Caki2 (cell line): ENCODE measurements around the gene SHISA8. TPM values are rescaled to one million over a fixed set of nuclear protein-coding genes. Genes with fewer than 3 reads are reported as not detected.
"Not testable (repeated sequence)": the region's sequence is repeated elsewhere in the genome, so short reads cannot be mapped to it uniquely, and the experiment has no call there.

Source experiments
- DNase-seq: peaks from one replicate; pipeline ENCODE4 v3.0.0-alpha.2; 2015; ENCODE audit warnings: low read depth
- in situ Hi-C: cut with HindIII; loops from 2 replicates; pipeline ENCODE4 v1.10.0; 2016; ENCODE audit warnings: low sequenced_read_pairs, low pct_unique_long_range_greater_than_20kb, mixed read lengths
- total RNA-seq: library from RNA; depleted of rRNA; stranded (reverse); fragments of >200 nt; shearing (Covaris generic); gene quantifications from 2 replicates; pipeline ENCODE4 v1.2.3, GENCODE V29; 2014; ENCODE audit warnings: low replicate concordance; rRNA removed

The SHISA8 gene
- total RNA-seq, 1 experiment from 2014 or later, result 0.78 TPM

DNA sequence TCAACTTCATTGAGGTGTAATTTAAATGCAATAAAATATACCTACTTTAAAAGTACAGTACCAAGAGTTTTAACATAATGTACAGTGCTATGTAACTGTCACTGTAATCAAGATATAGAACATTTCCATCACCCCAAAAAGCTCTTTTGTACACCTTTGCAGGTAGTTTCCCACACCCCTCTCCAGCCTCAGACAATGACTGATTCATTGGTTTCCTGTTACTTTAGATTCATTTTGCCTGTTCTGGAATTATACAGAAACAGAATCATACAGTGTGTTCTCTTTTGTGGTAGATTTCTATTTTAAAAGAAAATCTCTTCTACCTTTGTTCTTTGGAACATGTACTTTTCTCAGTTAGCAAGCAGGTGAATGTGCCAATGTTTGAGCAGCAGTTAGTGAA, 38.2 kb downstream of the SHISA8 start:
- no peak for DNase-seq
- in situ Hi-C loops, result no loop called here

DNA sequence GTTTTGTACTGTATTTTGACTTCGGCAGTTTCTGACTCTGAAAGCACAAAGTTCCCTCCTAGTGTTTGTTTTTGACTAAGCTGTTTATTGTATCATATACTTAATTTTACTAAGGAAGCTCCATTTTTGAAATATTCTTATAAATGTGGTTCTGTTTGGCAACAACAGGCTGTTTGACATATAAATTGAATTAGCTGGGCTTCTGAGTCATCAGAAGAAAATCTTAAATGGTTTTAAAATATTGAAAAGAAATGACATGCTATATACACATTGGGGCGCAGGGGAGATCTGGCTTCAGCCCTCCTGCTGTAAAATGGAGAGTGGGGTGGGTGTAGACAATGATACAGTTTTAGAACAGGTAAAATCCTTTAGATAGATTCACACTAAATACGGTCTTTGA, 38.6 kb downstream of the SHISA8 start:
- in situ Hi-C loops, result no loop called here

DNA sequence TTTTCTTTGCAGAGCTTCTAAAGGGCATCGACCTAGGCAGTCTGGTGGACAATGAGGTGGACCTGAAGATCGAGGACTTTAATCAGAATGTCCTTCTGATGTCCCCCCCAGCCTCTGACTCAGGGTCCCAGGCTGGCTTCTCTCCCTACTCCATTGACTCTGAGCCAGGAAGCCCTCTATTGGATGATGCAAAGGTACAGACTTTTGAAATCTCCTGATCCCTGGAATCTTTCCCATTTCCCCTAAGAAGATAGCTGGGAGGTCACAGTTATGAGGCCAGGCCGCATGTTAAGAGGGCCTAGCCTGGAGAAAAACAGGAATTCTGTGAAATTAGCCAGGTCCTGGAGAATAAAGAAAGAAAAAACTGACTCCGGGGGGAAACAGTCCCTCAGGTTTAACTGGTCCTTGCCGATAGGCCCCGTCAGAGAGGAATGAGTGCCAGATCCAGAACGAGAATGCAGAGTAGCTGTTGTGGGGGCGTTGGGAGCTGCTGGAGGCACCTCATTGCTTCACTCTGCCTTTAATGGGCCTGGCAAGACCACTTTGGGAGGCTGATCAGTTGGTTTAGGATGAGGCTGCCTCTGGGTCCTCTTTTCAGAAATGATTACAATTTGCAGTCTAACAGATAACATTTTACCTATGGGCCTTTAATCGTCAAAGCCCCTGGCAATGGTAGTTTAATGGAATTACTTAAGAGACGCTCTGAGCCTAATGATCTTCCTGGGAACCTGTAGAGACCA, 39.2 kb downstream of the SHISA8 start:
- in situ Hi-C loops, result no loop called here
- no peak for DNase-seq

More for the DNA sequence above, 38.6 kb downstream of the SHISA8 start:
- DNase-seq, result no peak

DNA sequence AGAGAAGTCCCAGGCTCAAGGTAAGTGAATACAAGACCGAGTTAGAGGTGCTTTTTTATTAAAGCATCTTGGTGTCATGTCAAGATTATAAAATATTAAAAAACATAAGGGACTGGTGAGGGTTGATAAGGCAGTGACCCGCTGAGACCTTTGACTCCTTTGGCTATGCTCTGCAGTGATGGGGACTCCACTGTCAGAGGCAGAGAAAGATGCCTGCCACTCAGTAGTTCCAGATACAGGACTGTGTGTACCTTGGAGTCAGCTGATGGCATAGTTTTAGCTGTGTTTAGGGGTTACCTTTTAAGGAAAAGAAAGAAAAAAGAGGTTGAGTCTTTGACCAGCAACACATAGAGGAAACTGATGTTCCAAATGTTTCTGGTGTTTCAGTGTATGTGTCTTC, 40.8 kb downstream of the SHISA8 start:
- in situ Hi-C loops, result no loop called here
- no peak for DNase-seq

DNA sequence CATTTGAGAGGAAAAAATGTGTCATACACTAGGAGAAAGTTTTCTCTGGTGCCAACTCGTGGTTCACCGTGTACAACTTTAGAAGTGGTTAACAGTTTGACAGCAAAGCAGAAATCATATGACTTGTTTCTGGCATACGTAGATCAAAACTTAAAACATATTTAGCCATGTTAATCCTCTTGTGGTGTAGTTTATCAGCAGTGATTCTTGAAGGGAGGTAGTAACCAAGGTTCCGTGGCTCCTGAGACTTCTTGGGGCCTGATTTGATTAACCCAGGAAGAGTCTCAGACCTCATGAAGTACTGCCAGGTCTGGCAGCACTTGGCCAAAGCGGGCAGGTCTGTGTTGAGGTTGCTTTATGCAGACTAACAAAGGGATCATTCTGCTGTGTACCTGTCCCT, 41.5 kb downstream of the SHISA8 start:
- in situ Hi-C loops, result no loop called here
- DNase-seq, result no peak

DNA sequence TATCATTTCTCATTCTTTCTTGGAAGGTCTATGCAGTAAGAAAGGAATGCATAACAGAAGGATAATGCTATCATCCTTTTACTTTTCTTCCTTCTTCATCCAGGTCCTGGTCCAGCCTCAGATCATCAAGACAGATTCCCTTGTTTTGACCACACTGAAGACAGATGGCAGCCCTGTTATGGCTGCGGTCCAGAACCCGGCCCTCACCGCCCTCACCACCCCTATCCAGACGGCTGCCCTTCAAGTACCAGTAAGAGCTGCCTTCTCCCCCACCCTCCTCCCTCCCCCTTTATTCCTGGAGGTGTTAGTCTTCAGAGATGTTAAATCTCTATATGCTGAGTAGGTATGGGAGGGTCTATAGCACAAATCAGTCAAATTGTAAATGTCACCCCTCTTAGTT, 44.1 kb downstream of the SHISA8 start:
- no peak for DNase-seq
- in situ Hi-C loops, result no loop called here

DNA sequence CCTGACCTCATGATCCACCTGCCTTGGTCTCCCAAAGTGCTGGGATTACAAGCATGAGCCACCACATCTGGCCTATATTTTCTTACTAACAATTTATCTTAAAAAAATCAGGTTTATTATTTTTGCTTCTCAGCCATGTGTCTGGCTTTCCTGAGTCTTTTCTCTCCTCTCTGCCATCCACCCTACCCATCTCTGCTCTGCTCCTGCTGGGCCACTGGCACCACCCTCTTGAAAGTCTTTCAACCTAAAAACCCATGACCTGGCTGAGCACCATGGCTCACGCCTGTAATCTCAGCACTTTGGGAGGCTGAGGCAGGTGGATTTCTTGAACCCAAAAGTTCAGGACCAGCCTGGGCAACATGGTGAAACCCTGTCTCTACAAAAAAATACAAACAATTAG, 44.8 kb downstream of the SHISA8 start:
- in situ Hi-C loops, DNase-seq: not testable (repeated sequence)

DNA sequence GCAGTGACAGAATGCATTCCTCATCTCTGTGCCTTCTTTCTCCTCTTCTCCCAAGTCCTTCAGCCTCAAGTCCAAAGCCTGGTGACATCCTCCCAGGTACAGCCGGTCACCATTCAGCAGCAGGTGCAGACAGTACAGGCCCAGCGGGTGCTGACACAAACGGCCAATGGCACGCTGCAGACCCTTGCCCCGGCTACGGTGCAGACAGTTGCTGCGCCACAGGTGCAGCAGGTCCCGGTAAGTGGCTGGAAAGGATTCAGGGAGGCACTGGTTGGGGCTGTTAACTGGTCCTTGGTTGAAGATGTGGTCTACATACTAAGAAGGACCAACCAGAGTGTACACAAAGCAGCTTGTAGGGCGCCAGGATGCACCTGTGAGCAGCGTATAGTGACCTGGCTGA, 46.3 kb downstream of the SHISA8 start:
- no peak for DNase-seq
- in situ Hi-C loops, result no loop called here

DNA sequence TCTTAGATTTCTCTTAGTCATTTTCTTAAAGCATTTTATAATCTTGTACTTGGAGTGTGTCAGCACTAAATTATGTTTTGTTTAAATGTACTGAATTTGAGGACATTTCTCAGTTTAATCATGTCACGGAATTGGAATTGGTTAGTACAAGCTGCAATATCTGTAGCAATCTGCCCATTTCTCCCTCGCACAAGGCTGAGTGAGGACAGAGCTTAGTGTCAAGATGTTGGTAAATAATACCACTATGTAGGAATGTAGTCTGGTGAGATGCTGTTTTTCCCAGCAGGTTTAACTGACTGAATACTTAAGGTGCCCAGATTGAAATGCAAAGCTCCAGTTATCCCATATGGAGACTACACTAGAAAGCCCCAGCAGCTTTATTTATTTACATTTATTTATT, 51.4 kb downstream of the SHISA8 start:
- DNase-seq, result no peak
- in situ Hi-C loops, result no loop called here

DNA sequence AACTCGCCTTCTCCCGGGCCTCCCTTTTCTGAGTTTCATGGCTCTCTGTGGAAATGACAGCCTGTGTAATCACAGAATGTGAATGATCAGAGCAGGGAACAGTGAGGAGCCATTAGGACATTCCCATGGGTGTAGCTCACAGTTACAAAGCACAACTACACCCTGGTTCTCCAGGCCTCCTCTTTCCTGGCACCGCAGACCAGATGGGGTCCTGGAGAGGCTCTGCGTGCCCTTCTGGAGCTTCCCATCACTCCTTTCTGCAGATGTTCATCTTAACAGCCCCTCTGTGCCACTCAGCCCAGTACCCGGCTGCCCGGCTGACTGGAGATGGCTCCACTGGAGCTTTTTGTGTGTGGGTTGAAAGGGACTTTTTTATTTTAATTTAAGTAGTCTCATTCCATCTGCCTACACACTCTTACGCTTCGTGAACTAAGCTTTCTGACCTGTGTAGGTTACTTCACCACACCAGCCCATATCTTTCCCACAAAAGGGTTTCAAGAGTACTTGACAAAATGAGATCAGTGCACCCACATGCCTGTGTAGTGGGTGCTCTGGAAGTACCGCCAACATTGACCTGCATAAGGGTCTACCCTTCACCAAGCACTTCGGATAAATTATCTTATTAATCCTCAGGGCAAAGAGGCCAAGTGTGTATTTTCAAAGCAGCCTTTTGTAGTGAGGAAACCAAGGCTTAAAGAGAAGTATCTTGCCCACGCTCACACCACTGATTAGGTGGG, 52.2 kb downstream of the SHISA8 start:
- DNase-seq, result no peak
- in situ Hi-C loops, result no loop called here

DNA sequence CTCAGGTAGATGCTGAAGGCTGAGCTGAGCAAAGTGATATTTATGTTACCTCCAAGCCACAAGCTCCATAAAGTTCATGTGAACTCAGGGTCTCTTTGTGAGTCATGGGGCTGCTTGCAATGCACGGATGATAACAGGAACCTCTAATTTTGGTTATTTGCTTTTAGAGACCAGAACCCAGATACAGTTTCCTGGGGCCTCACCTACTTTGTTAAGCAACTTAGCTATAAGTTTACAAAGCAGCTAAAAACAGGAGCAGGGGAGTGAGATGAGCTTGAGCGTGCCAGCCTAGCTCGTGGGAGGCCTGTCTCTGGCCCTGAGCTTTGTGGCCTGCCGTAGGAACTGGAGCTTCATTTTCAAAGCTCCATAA, 52.7 kb downstream of the SHISA8 start:
- no peak for DNase-seq
- in situ Hi-C loops, result no loop called here

Other genes with a start within 250 kb of the SHISA8 start
- gene SNU13, start 226.2 kb downstream of the SHISA8 start, total RNA-seq, result 297 and 305 TPM in 2 replicates
- 0.87 and 2.6 TPM in 2 replicates for gene MEI1, start 215.6 kb downstream of the SHISA8 start, total RNA-seq
- 10.9 and 15.9 TPM in 2 replicates for gene CCDC134, start 114.4 kb downstream of the SHISA8 start, total RNA-seq
- 21.0 and 21.5 TPM in 2 replicates for gene SREBF2, start 82.0 kb downstream of the SHISA8 start, total RNA-seq
- 0.61 TPM in 1 of 2 replicates, not detected in the other for gene TNFRSF13C, start 11.7 kb upstream of the SHISA8 start, total RNA-seq
- 72.2 and 118 TPM in 2 replicates for gene CENPM, start 32.1 kb upstream of the SHISA8 start, total RNA-seq
- gene SEPTIN3, start 54.4 kb upstream of the SHISA8 start, total RNA-seq, result 1.7 and 2.8 TPM in 2 replicates
- 3.2 and 35.9 TPM in 2 replicates for gene WBP2NL, start 83.7 kb upstream of the SHISA8 start, total RNA-seq
- 41.4 and 63.2 TPM in 2 replicates for gene NAGA, start 155.7 kb upstream of the SHISA8 start, total RNA-seq
- not detected in 2 replicates for gene PHETA2, start 159.2 kb upstream of the SHISA8 start, total RNA-seq
- 18.9 and 19.9 TPM in 2 replicates for gene SMDT1, start 164.6 kb upstream of the SHISA8 start, total RNA-seq
- gene NDUFA6, start 175.7 kb upstream of the SHISA8 start, total RNA-seq, result 109 and 139 TPM in 2 replicates
- gene CYP2D6, start 215.7 kb upstream of the SHISA8 start, total RNA-seq, result not detected in 2 replicates